Esophagus squamous epithelium (tissue), 5 donors: ENCODE measurements around the gene UBL4A. TPM values are rescaled to one million over a fixed set of nuclear protein-coding genes. Genes with fewer than 3 reads are reported as not detected.

Source experiments
- DNase-seq: peaks from one replicate; lab custom pipeline; 2025; lab: John Stamatoyannopoulos, UW
- H3K27ac ChIP-seq, 4 donors: fragments of 200-600 bp; sonication (generic); one replicate each; pipeline ENCODE4 v1.5.1; 2016 to 2019; ENCODE audit warnings: mild to moderate bottlenecking in 1 of 4
- H3K27me3 ChIP-seq, 4 donors: fragments of 200-600 bp; sonication (generic); 1 replicate in 3 of 4; 2 replicates in 1 of 4; pipeline versions ENCODE4 v1.5.1 to v1.6.0; 2017 to 2021; ENCODE audit warnings: antibody characterized with exemption in 1 of 4
- H3K36me3 ChIP-seq, 3 donors: fragments of 200-600 bp; sonication (generic); one replicate each; pipeline ENCODE4 v1.5.1; 2016 to 2019
- H3K4me1 ChIP-seq, 3 donors: fragments of 200-600 bp; sonication (generic); one replicate each; pipeline ENCODE4 v1.5.1; 2017 to 2019
- H3K4me3 ChIP-seq, 4 donors: fragments of 200-600 bp; sonication (generic); 1 replicate in 3 of 4; 2 replicates in 1 of 4; pipeline ENCODE4 v1.5.1; 2016 to 2019; ENCODE audit warnings: mild to moderate bottlenecking in 2 of 4, moderate library complexity in 1 of 4
- H3K9me3 ChIP-seq, 3 donors: fragments of 200-600 bp; sonication (generic); one replicate each; pipeline ENCODE4 v1.5.1; 2016 to 2019
- CTCF ChIP-seq, 6 experiments: fragments of 450-650 bp in 4 of 6; fragments of 200-600 bp in 2 of 6; sonication (generic) in 2 of 6; IDR thresholded peaks; one replicate each; pipeline ENCODE4 v1.5.1; 2016 to 2019; ENCODE audit warnings: antibody characterized with exemption in 6 of 6, mild to moderate bottlenecking in 4 of 6, moderate library complexity in 4 of 6
- POLR2A ChIP-seq, 4 donors: fragments of 450-650 bp; IDR thresholded peaks; one replicate each; pipeline ENCODE4 v1.6.1; 2017; ENCODE audit warnings: antibody characterized with exemption in 4 of 4, mild to moderate bottlenecking in 4 of 4, moderate library complexity in 3 of 4
- WGBS, 2 donors: methylation state at CpG; one replicate each; pipeline ENCODE4 v1.1.5; 2018; 5-methylcytosine and 5-hydroxymethylcytosine counted together
- intact Hi-C: fragments of 100-400 bp; cut with DNase I; formaldehyde crosslinking; loops from one replicate; pipeline ENCODE4 v1.15.0; 2022
- total RNA-seq, 4 donors: library from RNA; depleted of rRNA; stranded (reverse); fragments of >200 nt; gene quantifications; one replicate each; pipeline ENCODE4 v1.1.0, GENCODE V29; 2016
- donor health status: DM: yes; HTN: yes; CAD: no.

The UBL4A gene
- total RNA-seq, 4 donors from 2014 or later = 32.9 to 41.1 (median 38.2) TPM

- Histone ChIP-seq H3K9me3 (no peaks in the 10 kb centered on the region), H3K4me3 (no peak overlapping the region), H3K27me3 (no peaks in the 10 kb centered on the region), H3K36me3 (peaks cover 0 to 61% (median 0%) of the 10 kb centered on the region in 3 donors), H3K27ac (no peak overlapping the region), H3K4me1 (no peaks in the 10 kb centered on the region)
- WGBS, 2 donors = 100% methylated on average over 2 of the region's 14 CpGs; no CpG with 5 or more reads in 1 of the 2 donors
- DNase-seq = no peak
- intact Hi-C loops = no loop called here
- no peak for TF ChIP-seq CTCF (IDR thresholded peaks at IDR 0.05)
- TF ChIP-seq POLR2A (IDR thresholded peaks at IDR 0.05) = no peak
Measured at GRCh38 chrX:154470434-154470833, 16.0 kb downstream of the UBL4A start.

- no peaks in the 10 kb centered on the region for H3K4me1 ChIP-seq
- no peaks in the 10 kb centered on the region for H3K27me3 ChIP-seq
- intact Hi-C loops = no loop called here
- H3K27ac ChIP-seq = no peak overlapping the region
- H3K4me3 ChIP-seq = no peak overlapping the region
- TF ChIP-seq POLR2A (IDR thresholded peaks at IDR 0.05) (no peak), CTCF (IDR thresholded peaks at IDR 0.05) (no peak)
- H3K36me3 ChIP-seq = peaks cover 0 to 67% (median 0%) of the 10 kb centered on the region in 3 donors
- WGBS, 2 donors = 88 to 89% methylated on average over 5 to 7 of the region's 18 CpGs
- no peaks in the 10 kb centered on the region for H3K9me3 ChIP-seq
- DNase-seq = no peak
Measured at GRCh38 chrX:154469880-154470279, 16.5 kb downstream of the UBL4A start.

GRCh38 chrX:154469114-154469513 is 17.3 kb downstream of the UBL4A start:
- intact Hi-C loops = no loop called here
- 76% methylated on average over 8 of the region's 9 CpGs; no CpG with 5 or more reads in 1 of the 2 donors for WGBS, 2 donors
- TF ChIP-seq POLR2A (IDR thresholded peaks at IDR 0.05) (no peak), CTCF (IDR thresholded peaks at IDR 0.05) (no peak)
- Histone ChIP-seq H3K9me3 (no peaks in the 10 kb centered on the region), H3K4me3 (no peak overlapping the region), H3K27me3 (no peaks in the 10 kb centered on the region), H3K36me3 (peaks cover 0 to 74% (median 0%) of the 10 kb centered on the region in 3 donors), H3K4me1 (no peaks in the 10 kb centered on the region), H3K27ac (no peak overlapping the region)
- DNase-seq = no peak

GRCh38 chrX:154468217-154468616 is 18.2 kb downstream of the UBL4A start:
- intact Hi-C loops = no loop called here
- WGBS, 2 donors = 95% methylated on average over 15 of the region's 23 CpGs; no CpG with 5 or more reads in 1 of the 2 donors
- Histone ChIP-seq H3K9me3 (no peaks in the 10 kb centered on the region), H3K27me3 (no peaks in the 10 kb centered on the region), H3K27ac (no peak overlapping the region), H3K4me3 (no peak overlapping the region), H3K36me3 (peaks cover 0 to 83% (median 0%) of the 10 kb centered on the region in 3 donors), H3K4me1 (no peaks in the 10 kb centered on the region)
- DNase-seq = no peak
- TF ChIP-seq POLR2A (IDR thresholded peaks at IDR 0.05) = no peak
- no peak for TF ChIP-seq CTCF (IDR thresholded peaks at IDR 0.05)

GRCh38 chrX:154467556-154467955 is 18.9 kb downstream of the UBL4A start:
- peaks cover 0 to 88% (median 0%) of the 10 kb centered on the region in 3 donors for H3K36me3 ChIP-seq
- no peak for DNase-seq
- 96% methylated on average over 4 of the region's 21 CpGs; no CpG with 5 or more reads in 1 of the 2 donors for WGBS, 2 donors

More at GRCh38 chrX:154467556-154467955, 18.9 kb downstream of the UBL4A start:
- Histone ChIP-seq H3K4me1 (no peaks in the 10 kb centered on the region), H3K27me3 (no peaks in the 10 kb centered on the region), H3K27ac (no peak overlapping the region), H3K4me3 (no peak overlapping the region), H3K9me3 (no peaks in the 10 kb centered on the region)
- TF ChIP-seq POLR2A (IDR thresholded peaks at IDR 0.05) (no peak), CTCF (IDR thresholded peaks at IDR 0.05) (no peak)
- intact Hi-C loops = no loop called here
